Type B pancreatic cell (in vitro differentiated cells): ENCODE measurements around the gene PLG. TPM values are rescaled to one million over a fixed set of nuclear protein-coding genes. Genes with fewer than 3 reads are reported as not detected.
"Not testable (repeated sequence)": the region's sequence is repeated elsewhere in the genome, so short reads cannot be mapped to it uniquely, and the experiment has no call there.

Experiments used
- DNase-seq: peaks from one replicate; pipeline ENCODE4 v3.0.0; 2021; ENCODE audit warnings: mixed read lengths; ENCODE audit not compliant: unreplicated experiment; ENCODE audit errors: extremely low spot score
- H3K27ac Mint-ChIP-seq: 2 replicates; pipeline ENCODE4 v1.8.0; 2021; ENCODE audit warnings: mild to moderate bottlenecking, mixed read lengths
- H3K27me3 Mint-ChIP-seq: 2 replicates; pipeline ENCODE4 v1.8.0; 2021; ENCODE audit warnings: mixed read lengths
- H3K36me3 Mint-ChIP-seq: 2 replicates; pipeline ENCODE4 v1.8.0; 2021; ENCODE audit warnings: mixed read lengths
- H3K4me1 Mint-ChIP-seq: one replicate; pipeline ENCODE4 v1.8.0; 2021; ENCODE audit warnings: mixed read lengths; ENCODE audit not compliant: unreplicated experiment
- H3K4me3 Mint-ChIP-seq: 2 replicates; pipeline ENCODE4 v1.8.0; 2021; ENCODE audit warnings: mild to moderate bottlenecking, mixed read lengths
- H3K9me3 Mint-ChIP-seq: 2 replicates; pipeline ENCODE4 v1.8.0; 2021; ENCODE audit warnings: mixed read lengths
- total RNA-seq: library from RNA; stranded (reverse); gene quantifications from 2 replicates; pipeline ENCODE4 v1.2.1, GENCODE V29; 2021; ENCODE audit warnings: low replicate concordance
- TF ChIP-seq, protein P1 (sequence below): fragments of 200-600 bp; sonication (generic); conservative IDR thresholded peaks from 2 replicates; pipeline ENCODE4 v1.5.0; 2021; ENCODE audit warnings: antibody characterized with exemption, mild to moderate bottlenecking

PLG gene
- total RNA-seq, 1 donor from 2014 or later, result 0.46 TPM

DNA sequence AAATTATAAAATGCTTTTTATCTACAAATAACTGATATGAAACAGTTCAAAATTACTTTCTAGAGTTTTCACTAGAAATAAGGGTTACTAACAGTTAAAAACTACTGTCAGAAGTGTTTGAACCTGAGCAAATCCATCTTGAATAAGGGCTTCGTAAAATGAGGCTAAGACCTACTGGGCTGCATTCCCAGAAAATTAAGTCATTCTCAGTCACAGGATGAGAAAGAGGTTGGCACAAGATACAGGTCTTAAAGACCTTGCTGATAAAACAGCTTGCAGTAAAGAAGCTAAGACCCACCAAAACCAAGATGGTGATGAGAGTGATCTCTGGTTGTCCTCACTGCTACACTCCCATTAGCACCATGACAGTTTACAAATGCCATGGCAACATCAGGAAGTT lies 93.7 kb downstream of the PLG start:
- no peak for DNase-seq
- H3K4me3 Mint-ChIP-seq, result no peak overlapping the region
- TF ChIP-seq, protein P1, sequence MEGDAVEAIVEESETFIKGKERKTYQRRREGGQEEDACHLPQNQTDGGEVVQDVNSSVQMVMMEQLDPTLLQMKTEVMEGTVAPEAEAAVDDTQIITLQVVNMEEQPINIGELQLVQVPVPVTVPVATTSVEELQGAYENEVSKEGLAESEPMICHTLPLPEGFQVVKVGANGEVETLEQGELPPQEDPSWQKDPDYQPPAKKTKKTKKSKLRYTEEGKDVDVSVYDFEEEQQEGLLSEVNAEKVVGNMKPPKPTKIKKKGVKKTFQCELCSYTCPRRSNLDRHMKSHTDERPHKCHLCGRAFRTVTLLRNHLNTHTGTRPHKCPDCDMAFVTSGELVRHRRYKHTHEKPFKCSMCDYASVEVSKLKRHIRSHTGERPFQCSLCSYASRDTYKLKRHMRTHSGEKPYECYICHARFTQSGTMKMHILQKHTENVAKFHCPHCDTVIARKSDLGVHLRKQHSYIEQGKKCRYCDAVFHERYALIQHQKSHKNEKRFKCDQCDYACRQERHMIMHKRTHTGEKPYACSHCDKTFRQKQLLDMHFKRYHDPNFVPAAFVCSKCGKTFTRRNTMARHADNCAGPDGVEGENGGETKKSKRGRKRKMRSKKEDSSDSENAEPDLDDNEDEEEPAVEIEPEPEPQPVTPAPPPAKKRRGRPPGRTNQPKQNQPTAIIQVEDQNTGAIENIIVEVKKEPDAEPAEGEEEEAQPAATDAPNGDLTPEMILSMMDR, result no peak
- no peaks in the 10 kb centered on the region for H3K36me3 Mint-ChIP-seq
- H3K4me1 Mint-ChIP-seq, result peaks cover 6% of the 10 kb centered on the region
- no peaks in the 10 kb centered on the region for H3K27me3 Mint-ChIP-seq
- H3K9me3 Mint-ChIP-seq, result no peaks in the 10 kb centered on the region
- H3K27ac Mint-ChIP-seq, result no peak overlapping the region

DNA sequence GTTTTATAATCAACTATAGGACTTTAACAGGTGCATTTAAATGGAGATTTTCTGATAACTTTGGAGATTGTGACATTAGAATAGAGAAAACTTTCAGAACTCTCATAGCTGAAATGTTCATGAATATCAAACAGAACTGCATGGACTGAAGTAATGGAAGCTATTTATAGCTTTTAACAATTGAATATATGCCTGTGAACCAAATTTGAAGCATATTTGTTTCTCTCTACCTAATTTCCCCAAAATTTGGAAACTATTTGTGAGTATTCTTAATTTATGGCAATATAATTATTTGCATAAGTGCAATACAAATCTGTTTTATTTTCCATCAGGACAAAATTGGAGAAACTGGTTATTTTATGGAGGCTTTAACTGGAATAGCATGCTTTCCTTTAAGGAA lies 96.6 kb downstream of the PLG start:
- Mint-ChIP-seq H3K36me3 (no peaks in the 10 kb centered on the region), H3K27me3 (no peaks in the 10 kb centered on the region), H3K4me3 (no peak overlapping the region), H3K9me3 (no peaks in the 10 kb centered on the region), H3K27ac (no peak overlapping the region), H3K4me1 (peaks cover 3% of the 10 kb centered on the region)
- TF ChIP-seq, protein P1, result no peak
- DNase-seq, result no peak

DNA sequence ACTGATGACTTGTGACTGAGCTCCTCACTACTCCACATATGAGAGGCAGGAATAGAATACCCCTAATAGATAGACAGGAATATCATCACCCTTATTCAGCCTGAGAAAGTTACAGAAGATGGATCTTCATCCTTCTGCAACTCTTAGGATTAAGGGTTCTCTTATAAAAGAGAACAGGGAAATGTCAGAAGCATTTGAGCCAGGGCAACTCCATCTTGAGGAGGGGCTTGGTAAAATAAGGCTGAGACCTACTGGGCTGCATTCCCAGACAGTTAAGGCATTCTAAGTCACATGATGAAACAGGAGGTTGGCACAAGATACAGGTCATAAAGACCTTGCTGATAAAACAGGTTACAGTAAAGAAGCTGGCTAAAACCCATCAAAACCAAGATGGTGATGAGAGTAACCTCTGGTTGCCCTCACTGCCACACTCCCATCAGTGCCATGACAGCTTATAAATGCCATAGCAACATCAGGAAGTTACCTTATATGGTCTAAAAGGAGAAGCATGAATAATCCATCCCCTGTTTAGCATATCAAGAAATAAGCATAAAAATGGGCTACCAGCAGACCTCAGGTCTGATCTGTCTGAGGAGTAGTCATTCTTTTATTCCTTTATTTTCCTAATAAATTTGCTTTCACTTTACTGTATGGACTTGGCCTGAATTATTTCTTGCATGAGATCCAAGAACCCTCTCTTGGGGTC lies 97.9 kb downstream of the PLG start:
- Mint-ChIP-seq H3K4me3 (no peak overlapping the region), H3K27ac (no peak overlapping the region), H3K9me3 (no peaks in the 10 kb centered on the region), H3K4me1 (no peaks in the 10 kb centered on the region), H3K36me3 (no peaks in the 10 kb centered on the region), H3K27me3 (no peaks in the 10 kb centered on the region)
- no peak for DNase-seq
- TF ChIP-seq, protein P1, result no peak

DNA sequence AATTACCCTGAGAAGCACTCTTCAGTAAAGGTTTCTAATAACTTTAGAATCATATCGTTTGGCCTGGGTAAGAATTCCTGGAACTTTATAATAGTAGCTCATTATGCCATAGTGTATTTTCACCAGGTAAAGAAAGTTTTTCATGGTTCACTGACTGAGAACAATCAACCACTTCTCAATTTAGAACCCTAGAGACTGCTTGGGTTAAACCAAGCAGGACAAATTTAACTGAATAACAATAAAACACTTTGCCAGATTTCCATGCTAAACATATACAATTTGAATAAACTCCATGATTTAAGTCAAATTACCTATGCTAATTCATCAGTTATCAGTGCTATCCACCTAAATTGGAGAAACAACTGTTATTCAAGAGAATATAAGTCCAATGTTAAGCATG lies 99.4 kb downstream of the PLG start:
- TF ChIP-seq, protein P1, result no peak
- H3K4me3 Mint-ChIP-seq, result no peak overlapping the region
- no peak overlapping the region for H3K27ac Mint-ChIP-seq
- no peaks in the 10 kb centered on the region for H3K4me1 Mint-ChIP-seq
- DNase-seq, result no peak
- no peaks in the 10 kb centered on the region for H3K27me3 Mint-ChIP-seq
- H3K36me3 Mint-ChIP-seq, result no peaks in the 10 kb centered on the region
- H3K9me3 Mint-ChIP-seq, result no peaks in the 10 kb centered on the region

DNA sequence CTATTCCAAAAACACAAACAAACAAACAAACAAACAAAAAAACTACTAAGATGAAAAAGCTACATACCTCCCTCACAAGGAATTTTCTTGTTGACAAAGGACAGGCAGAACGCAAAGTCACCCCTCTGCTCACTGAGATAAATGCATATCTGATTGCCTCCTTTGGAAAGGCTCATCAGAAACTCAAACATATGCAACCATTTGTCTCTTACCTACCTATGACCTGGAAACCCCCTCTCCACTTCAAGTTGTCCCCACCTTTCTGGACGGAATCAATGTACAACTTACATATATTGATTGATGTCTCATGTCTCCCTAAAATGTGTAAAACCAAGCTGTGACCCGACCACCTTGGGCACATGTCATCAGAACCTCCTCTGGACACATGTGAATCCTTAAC lies 100.0 kb downstream of the PLG start:
- not testable (repeated sequence) for H3K4me3 Mint-ChIP-seq, DNase-seq, H3K36me3 Mint-ChIP-seq, H3K27me3 Mint-ChIP-seq, H3K27ac Mint-ChIP-seq, H3K4me1 Mint-ChIP-seq, H3K9me3 Mint-ChIP-seq

Other genes with a start within 250 kb of the PLG start
- gene LPA, start 38.0 kb upstream of the PLG start, total RNA-seq, result 0.31 and 0.56 TPM in 2 replicates